ENCODE results near the gene TBC1D9B. TPM values are rescaled to one million over a fixed set of nuclear protein-coding genes. Genes with fewer than 3 reads are reported as not detected.

TBC1D9B gene
- polyA plus RNA-seq, 4 donors, result 32.4 to 80.6 (median 54.7) TPM

- peaks cover 2 to 30% (median 4%) of the 10 kb centered on the region in 3 donors for H3K36me3 ChIP-seq (ENCODE audit: control insufficient read depth in 3 of 3, insufficient read depth in 2 of 3, low read depth in 1 of 3, low read length in 3 of 3)
- FAIRE-seq (no peak), DNase-seq (no peak)
- H3K27ac ChIP-seq (ENCODE audit: low read depth in 1 of 3, low read length in 2 of 3), result peak overlapping the region; percentile 63 to 97 (median 96)
- H3K9me3 ChIP-seq (ENCODE audit: control insufficient read depth in 2 of 2, insufficient read depth in 1 of 2, low read depth in 1 of 2, low read length in 1 of 2), result no peaks in the 10 kb centered on the region
- H3K27me3 ChIP-seq (ENCODE audit: control insufficient read depth in 3 of 3, insufficient read depth in 3 of 3, low read length in 3 of 3), result no peaks in the 10 kb centered on the region
- 54 to 65% (median 58%) methylated on average over 13 to 14 of the region's 14 CpGs for WGBS, 3 donors
- peaks cover 4 to 42% (median 10%) of the 10 kb centered on the region in 3 donors for H3K4me1 ChIP-seq (ENCODE audit: control insufficient read depth in 3 of 3, insufficient read depth in 2 of 3, low read depth in 1 of 3, low read length in 2 of 3)
- peak overlapping the region in 2 of 3 donors; percentile 28 to 35 for H3K4me3 ChIP-seq (ENCODE audit: low read depth in 1 of 3, low read length in 3 of 3)
Observed at GRCh38 chr5:179817890-179818745, 89.6 kb downstream of the TBC1D9B start.

DNA sequence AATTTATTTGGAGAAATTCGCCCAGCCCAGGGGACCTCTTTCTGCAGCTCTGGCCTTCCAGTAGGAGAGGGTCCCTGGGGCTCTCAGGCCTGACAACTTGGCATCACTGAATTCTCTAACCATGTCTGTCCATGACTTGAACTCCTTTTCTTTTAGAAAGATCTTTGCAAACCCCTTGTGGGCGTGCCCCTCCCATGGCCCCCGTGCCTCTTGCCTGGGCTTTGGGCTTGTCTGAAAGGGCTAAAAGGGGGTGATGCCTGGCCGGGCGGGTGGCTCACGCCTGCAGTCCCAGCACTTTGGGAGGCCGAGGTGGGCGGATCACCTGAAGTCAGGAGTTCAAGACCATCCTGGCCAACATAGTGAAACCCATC lies 90.2 kb downstream of the TBC1D9B start:
- H3K4me1 ChIP-seq (ENCODE audit: control insufficient read depth in 3 of 3, insufficient read depth in 2 of 3, low read depth in 1 of 3, low read length in 2 of 3), result peaks cover 2 to 36% (median 10%) of the 10 kb centered on the region in 3 donors
- H3K27ac ChIP-seq (ENCODE audit: low read depth in 1 of 3, low read length in 2 of 3), result no peak overlapping the region
- H3K4me3 ChIP-seq (ENCODE audit: low read depth in 1 of 3, low read length in 3 of 3), result peak overlapping the region in 2 of 3 donors; percentile 41 to 46
- peaks cover 0 to 28% (median 0%) of the 10 kb centered on the region in 3 donors for H3K36me3 ChIP-seq (ENCODE audit: control insufficient read depth in 3 of 3, insufficient read depth in 2 of 3, low read depth in 1 of 3, low read length in 3 of 3)
- no peaks in the 10 kb centered on the region for H3K9me3 ChIP-seq (ENCODE audit: control insufficient read depth in 2 of 2, insufficient read depth in 1 of 2, low read depth in 1 of 2, low read length in 1 of 2)
- no peaks in the 10 kb centered on the region for H3K27me3 ChIP-seq (ENCODE audit: control insufficient read depth in 3 of 3, insufficient read depth in 3 of 3, low read length in 3 of 3)
- FAIRE-seq, result no peak
- DNase-seq, result no peak
- WGBS, 3 donors, result 79 to 88% (median 85%) methylated on average over 8 of the region's 8 CpGs

GRCh38 chr5:179816796-179817469 lies 90.8 kb downstream of the TBC1D9B start:
- WGBS, 3 donors, result 1 to 3% (median 2%) methylated on average over 57 to 72 of the region's 72 CpGs
- DNase-seq (peak in 1 of 2 donors; percentile 67), FAIRE-seq (no peak)
- H3K9me3 ChIP-seq (ENCODE audit: control insufficient read depth in 2 of 2, insufficient read depth in 1 of 2, low read depth in 1 of 2, low read length in 1 of 2), result no peaks in the 10 kb centered on the region
- peaks cover 0 to 30% (median 0%) of the 10 kb centered on the region in 3 donors for H3K36me3 ChIP-seq (ENCODE audit: control insufficient read depth in 3 of 3, insufficient read depth in 2 of 3, low read depth in 1 of 3, low read length in 3 of 3)
- H3K4me3 ChIP-seq (ENCODE audit: low read depth in 1 of 3, low read length in 3 of 3), result peak overlapping the region in 2 of 3 donors; percentile 41 to 46
- no peaks in the 10 kb centered on the region for H3K27me3 ChIP-seq (ENCODE audit: control insufficient read depth in 3 of 3, insufficient read depth in 3 of 3, low read length in 3 of 3)
- H3K27ac ChIP-seq (ENCODE audit: low read depth in 1 of 3, low read length in 2 of 3), result no peak overlapping the region
- H3K4me1 ChIP-seq (ENCODE audit: control insufficient read depth in 3 of 3, insufficient read depth in 2 of 3, low read depth in 1 of 3, low read length in 2 of 3), result peaks cover 0 to 30% (median 10%) of the 10 kb centered on the region in 3 donors

DNA sequence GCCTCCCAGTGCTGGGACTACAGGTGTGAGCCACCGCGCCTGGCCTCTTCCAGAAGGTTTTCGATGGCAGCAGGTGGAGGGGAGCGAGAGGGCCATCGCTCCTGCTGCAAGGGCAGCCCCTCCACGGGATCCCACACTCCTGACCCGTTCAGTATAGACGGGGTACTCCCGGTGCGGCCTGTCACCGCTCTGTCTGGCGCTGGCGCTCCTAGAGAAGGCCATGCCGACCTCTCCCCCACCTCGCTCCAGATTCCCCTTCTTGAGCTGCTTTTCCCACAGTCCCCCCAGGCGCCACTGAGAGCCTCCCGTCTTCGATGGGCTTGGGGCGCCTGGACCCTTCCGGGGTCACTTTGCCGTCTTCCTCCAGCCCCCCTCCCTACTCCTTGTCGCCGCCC lies 91.3 kb downstream of the TBC1D9B start:
- Histone ChIP-seq H3K27ac (ENCODE audit: low read depth in 1 of 3, low read length in 2 of 3) (no peak overlapping the region), H3K4me3 (ENCODE audit: low read depth in 1 of 3, low read length in 3 of 3) (peak overlapping the region in 2 of 3 donors; percentile 41 to 46), H3K9me3 (ENCODE audit: control insufficient read depth in 2 of 2, insufficient read depth in 1 of 2, low read depth in 1 of 2, low read length in 1 of 2) (no peaks in the 10 kb centered on the region), H3K36me3 (ENCODE audit: control insufficient read depth in 3 of 3, insufficient read depth in 2 of 3, low read depth in 1 of 3, low read length in 3 of 3) (peaks cover 0 to 34% (median 0%) of the 10 kb centered on the region in 3 donors), H3K4me1 (ENCODE audit: control insufficient read depth in 3 of 3, insufficient read depth in 2 of 3, low read depth in 1 of 3, low read length in 2 of 3) (peaks cover 0 to 29% (median 10%) of the 10 kb centered on the region in 3 donors), H3K27me3 (ENCODE audit: control insufficient read depth in 3 of 3, insufficient read depth in 3 of 3, low read length in 3 of 3) (no peaks in the 10 kb centered on the region)
- FAIRE-seq (no peak), DNase-seq (no peak)
- 60 to 80% (median 71%) methylated on average over 18 to 23 of the region's 23 CpGs for WGBS, 3 donors

GRCh38 chr5:179815491-179816249 lies 92.0 kb downstream of the TBC1D9B start:
- no peak for FAIRE-seq
- DNase-seq, result no peak
- peaks cover 0 to 34% (median 0%) of the 10 kb centered on the region in 3 donors for H3K36me3 ChIP-seq (ENCODE audit: control insufficient read depth in 3 of 3, insufficient read depth in 2 of 3, low read depth in 1 of 3, low read length in 3 of 3)
- WGBS, 3 donors, result 95 to 97% (median 95%) methylated on average over 21 of the region's 21 CpGs
- H3K27me3 ChIP-seq (ENCODE audit: control insufficient read depth in 3 of 3, insufficient read depth in 3 of 3, low read length in 3 of 3), result no peaks in the 10 kb centered on the region
- H3K4me1 ChIP-seq (ENCODE audit: control insufficient read depth in 3 of 3, insufficient read depth in 2 of 3, low read depth in 1 of 3, low read length in 2 of 3), result peaks cover 0 to 29% (median 10%) of the 10 kb centered on the region in 3 donors
- peaks cover 0 to 6% of the 10 kb centered on the region in 2 donors for H3K9me3 ChIP-seq (ENCODE audit: control insufficient read depth in 2 of 2, insufficient read depth in 1 of 2, low read depth in 1 of 2, low read length in 1 of 2)
- no peak overlapping the region for H3K4me3 ChIP-seq (ENCODE audit: low read depth in 1 of 3, low read length in 3 of 3)
- H3K27ac ChIP-seq (ENCODE audit: low read depth in 1 of 3, low read length in 2 of 3), result no peak overlapping the region

GRCh38 chr5:179814090-179814489 lies 93.6 kb downstream of the TBC1D9B start:
- Histone ChIP-seq H3K27ac (ENCODE audit: low read depth in 1 of 3, low read length in 2 of 3) (no peak overlapping the region), H3K36me3 (ENCODE audit: control insufficient read depth in 3 of 3, insufficient read depth in 2 of 3, low read depth in 1 of 3, low read length in 3 of 3) (peaks cover 0 to 31% (median 0%) of the 10 kb centered on the region in 3 donors), H3K27me3 (ENCODE audit: control insufficient read depth in 3 of 3, insufficient read depth in 3 of 3, low read length in 3 of 3) (no peaks in the 10 kb centered on the region), H3K9me3 (ENCODE audit: control insufficient read depth in 2 of 2, insufficient read depth in 1 of 2, low read depth in 1 of 2, low read length in 1 of 2) (peaks cover 0 to 7% of the 10 kb centered on the region in 2 donors), H3K4me3 (ENCODE audit: low read depth in 1 of 3, low read length in 3 of 3) (no peak overlapping the region), H3K4me1 (ENCODE audit: control insufficient read depth in 3 of 3, insufficient read depth in 2 of 3, low read depth in 1 of 3, low read length in 2 of 3) (peaks cover 0 to 14% (median 5%) of the 10 kb centered on the region in 3 donors)
- 80 to 86% (median 81%) methylated on average over 3 of the region's 3 CpGs for WGBS, 3 donors
- FAIRE-seq, result no peak
- no peak for DNase-seq

DNA sequence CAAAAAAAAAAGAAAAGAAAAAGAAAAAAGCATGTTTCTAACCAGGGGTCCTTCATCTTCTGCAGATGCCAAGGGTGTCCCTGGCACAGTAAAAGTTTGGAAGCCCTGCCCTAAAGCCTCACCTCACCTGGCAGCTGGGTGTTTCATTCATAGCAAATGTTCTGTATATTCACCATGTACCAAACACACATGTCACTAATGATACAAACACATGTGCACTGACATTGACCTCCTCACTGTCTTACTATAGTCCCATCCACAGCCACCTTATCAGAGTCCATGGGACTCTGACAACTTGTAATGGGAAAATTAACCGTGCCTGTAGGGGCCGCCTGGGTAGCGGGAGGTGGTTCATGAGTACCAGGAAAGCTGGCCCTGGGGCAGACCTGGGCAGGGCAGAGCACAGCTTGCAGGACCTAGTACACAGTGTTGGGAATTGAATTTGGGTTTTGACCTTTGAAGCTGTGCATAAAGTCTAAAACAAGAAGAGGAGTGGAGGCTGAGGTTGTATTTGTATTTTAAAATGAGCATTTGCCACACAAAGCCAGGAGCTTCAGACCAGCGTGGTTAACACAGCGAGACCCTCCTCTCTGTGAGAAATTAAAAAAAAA lies 94.6 kb downstream of the TBC1D9B start:
- WGBS, 3 donors, result 66 to 86% (median 73%) methylated on average over 5 of the region's 5 CpGs
- H3K27ac ChIP-seq (ENCODE audit: low read depth in 1 of 3, low read length in 2 of 3), result no peak overlapping the region
- peaks cover 0 to 7% of the 10 kb centered on the region in 2 donors for H3K9me3 ChIP-seq (ENCODE audit: control insufficient read depth in 2 of 2, insufficient read depth in 1 of 2, low read depth in 1 of 2, low read length in 1 of 2)
- no peaks in the 10 kb centered on the region for H3K27me3 ChIP-seq (ENCODE audit: control insufficient read depth in 3 of 3, insufficient read depth in 3 of 3, low read length in 3 of 3)
- no peak for DNase-seq
- H3K4me1 ChIP-seq (ENCODE audit: control insufficient read depth in 3 of 3, insufficient read depth in 2 of 3, low read depth in 1 of 3, low read length in 2 of 3), result peaks cover 0 to 10% (median 2%) of the 10 kb centered on the region in 3 donors
- no peak overlapping the region for H3K4me3 ChIP-seq (ENCODE audit: low read depth in 1 of 3, low read length in 3 of 3)
- H3K36me3 ChIP-seq (ENCODE audit: control insufficient read depth in 3 of 3, insufficient read depth in 2 of 3, low read depth in 1 of 3, low read length in 3 of 3), result peaks cover 0 to 31% (median 0%) of the 10 kb centered on the region in 3 donors
- no peak for FAIRE-seq
